ENCODE results near the gene RNF223. TPM values are rescaled to one million over a fixed set of nuclear protein-coding genes. Genes with fewer than 3 reads are reported as not detected.

The RNF223 gene
- total RNA-seq, 1 donor from 2014 or later = not detected

DNA sequence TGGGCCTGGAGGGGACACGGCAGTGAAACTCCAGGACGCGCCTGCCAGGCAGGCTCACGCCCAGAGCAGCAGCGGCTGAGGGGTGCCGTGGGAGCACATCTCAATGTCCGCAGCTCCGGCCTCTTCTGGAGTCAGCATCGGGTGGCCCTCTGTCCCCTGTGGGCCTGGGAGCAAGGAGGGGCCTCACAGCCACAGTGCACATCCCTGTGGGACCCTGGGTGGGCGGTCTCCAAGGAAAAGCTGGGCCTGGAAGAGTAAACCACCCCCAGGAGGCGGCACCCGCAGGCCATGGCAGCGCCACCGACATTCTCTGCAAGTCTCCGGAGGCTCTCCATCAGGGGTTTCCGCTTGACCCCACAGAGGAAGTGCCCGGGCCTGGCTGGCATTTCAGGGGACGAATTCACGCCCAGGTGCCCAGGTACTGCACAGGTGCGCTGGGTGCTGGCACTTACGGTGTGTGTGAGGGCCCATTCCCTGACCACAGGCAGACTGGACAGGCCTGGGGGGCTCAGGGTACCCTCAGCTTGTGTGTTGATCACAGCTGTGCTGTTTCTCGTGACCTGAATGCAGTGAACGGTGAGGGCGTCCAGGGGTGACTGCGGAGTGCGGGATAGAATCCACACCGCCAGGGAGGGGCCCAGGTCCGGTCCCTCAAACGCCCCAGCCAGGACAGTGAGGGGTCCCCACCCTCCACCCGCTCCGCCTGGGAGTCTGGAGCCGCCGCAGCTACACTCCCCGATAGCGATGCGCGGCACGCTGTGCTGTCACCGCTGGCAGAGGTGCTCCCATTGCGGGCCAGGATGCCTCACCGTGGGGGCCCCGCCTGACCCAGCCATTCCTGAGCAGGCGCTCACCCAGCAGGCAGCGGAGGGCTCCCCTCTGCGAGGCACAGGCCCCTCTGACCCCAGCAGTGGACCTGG is 16.6 kb upstream of the RNF223 start:
- Mint-ChIP-seq H3K4me1 (ENCODE audit: low read depth) (no peaks in the 10 kb centered on the region), H3K9me3 (ENCODE audit: low read depth) (no peaks in the 10 kb centered on the region), H3K27ac (ENCODE audit: unreplicated experiment) (no peak overlapping the region), H3K27me3 (ENCODE audit: low read depth) (no peaks in the 10 kb centered on the region), H3K36me3 (ENCODE audit: low read depth) (no peaks in the 10 kb centered on the region), H3K4me3 (ENCODE audit: unreplicated experiment) (no peak overlapping the region)
- TF ChIP-seq CTCF (IDR thresholded peaks at IDR 0.05) = no peak
- peak; percentile 90 for DNase-seq (ENCODE audit: low spot score)

DNA sequence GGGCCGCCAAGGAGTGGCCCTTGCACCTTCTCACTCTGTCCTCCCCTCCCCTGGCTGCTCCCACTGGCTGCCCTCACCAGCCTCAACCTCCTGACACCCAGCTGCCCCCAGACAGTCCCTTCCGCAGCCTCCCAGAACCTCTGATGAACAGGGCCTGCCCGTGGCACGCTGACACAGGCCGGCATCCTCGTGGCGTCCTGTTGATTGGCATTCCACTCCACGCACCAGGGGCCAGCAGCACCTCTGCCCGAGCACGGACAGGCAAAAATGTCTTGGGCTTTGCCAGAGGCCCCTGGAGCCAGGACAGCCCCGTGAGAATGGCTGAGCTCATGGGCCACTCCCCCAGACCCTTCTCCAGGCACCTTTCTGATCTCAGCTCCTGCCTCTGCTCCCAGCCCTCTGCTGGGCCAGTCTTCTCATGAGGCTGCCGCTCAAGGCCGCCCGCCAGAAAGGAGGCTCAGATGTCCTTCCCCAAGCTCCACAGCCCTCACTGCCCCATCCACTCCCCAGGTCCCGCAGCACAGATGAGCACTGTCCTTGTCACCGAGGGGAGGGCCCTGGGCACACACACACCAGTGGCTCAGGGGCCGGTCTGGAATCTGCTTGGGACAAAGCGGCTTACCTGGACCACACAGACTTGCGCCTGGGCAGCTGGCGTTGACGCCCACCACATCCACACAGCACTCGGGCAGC is 15.8 kb upstream of the RNF223 start:
- Mint-ChIP-seq H3K4me1 (ENCODE audit: low read depth) (no peaks in the 10 kb centered on the region), H3K4me3 (ENCODE audit: unreplicated experiment) (no peak overlapping the region), H3K27me3 (ENCODE audit: low read depth) (no peaks in the 10 kb centered on the region), H3K36me3 (ENCODE audit: low read depth) (no peaks in the 10 kb centered on the region), H3K9me3 (ENCODE audit: low read depth) (no peaks in the 10 kb centered on the region), H3K27ac (ENCODE audit: unreplicated experiment) (no peak overlapping the region)
- no peak for TF ChIP-seq CTCF (IDR thresholded peaks at IDR 0.05)
- peak; percentile 89 for DNase-seq (ENCODE audit: low spot score)

DNA sequence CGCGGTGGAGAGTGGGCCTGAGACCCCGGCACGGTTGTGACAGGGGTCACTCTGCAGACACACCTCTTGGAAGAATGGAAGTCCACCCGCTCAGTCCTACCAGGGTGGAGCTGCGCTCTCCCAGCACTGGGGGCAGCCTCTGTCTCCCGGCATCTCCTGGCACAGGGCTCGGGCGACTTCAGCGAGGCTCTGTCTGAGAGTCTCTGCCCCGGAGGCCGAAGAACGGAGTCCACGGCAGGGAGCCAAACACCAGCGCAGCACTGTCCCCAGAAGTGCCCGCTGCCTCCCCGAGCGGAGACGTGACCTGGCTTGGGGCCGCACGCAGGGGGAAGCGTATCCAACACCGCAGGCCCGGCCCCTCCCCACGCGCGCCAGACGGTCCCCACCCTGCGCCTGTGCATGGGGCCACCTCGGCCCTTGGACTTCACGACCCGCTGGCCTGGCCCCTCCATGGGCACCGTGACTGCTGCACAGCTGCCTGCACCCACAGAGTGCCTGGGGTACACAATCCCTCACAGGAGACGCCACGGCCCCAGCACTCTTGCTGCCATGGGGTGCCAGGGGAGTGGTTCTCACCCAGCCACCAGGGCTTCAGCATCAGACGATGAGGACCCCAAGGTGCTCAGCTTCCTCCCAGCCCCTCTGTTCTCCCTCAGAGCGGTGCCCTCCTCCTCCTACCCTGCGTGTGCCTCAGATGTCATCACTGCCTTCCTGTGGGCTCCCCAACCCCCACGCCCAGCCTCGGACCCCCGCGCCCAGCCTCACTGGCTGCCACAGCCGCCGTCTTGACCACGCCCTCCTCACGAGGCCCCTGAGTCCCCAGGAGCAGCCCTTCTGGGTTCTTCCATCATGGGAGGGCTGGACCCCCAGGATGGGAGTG is 14.9 kb upstream of the RNF223 start:
- peak; percentile 91 for DNase-seq (ENCODE audit: low spot score)
- Mint-ChIP-seq H3K4me1 (ENCODE audit: low read depth) (no peaks in the 10 kb centered on the region), H3K9me3 (ENCODE audit: low read depth) (no peaks in the 10 kb centered on the region), H3K36me3 (ENCODE audit: low read depth) (no peaks in the 10 kb centered on the region), H3K27ac (ENCODE audit: unreplicated experiment) (no peak overlapping the region), H3K27me3 (ENCODE audit: low read depth) (no peaks in the 10 kb centered on the region), H3K4me3 (ENCODE audit: unreplicated experiment) (no peak overlapping the region)
- no peak for TF ChIP-seq CTCF (IDR thresholded peaks at IDR 0.05)

GRCh38 chr1:1088029-1088800 is 14.1 kb upstream of the RNF223 start:
- Mint-ChIP-seq H3K27me3 (ENCODE audit: low read depth) (no peaks in the 10 kb centered on the region), H3K4me1 (ENCODE audit: low read depth) (no peaks in the 10 kb centered on the region), H3K36me3 (ENCODE audit: low read depth) (peaks cover 2% of the 10 kb centered on the region), H3K4me3 (ENCODE audit: unreplicated experiment) (no peak overlapping the region), H3K27ac (ENCODE audit: unreplicated experiment) (no peak overlapping the region), H3K9me3 (ENCODE audit: low read depth) (no peaks in the 10 kb centered on the region)
- DNase-seq (ENCODE audit: low spot score) = peak; percentile 88
- TF ChIP-seq CTCF (IDR thresholded peaks at IDR 0.05) = no peak

Data from chondrocyte (in vitro differentiated cells).